H9 (cell line): ENCODE measurements around the gene SLC17A5. TPM values are rescaled to one million over a fixed set of nuclear protein-coding genes. Genes with fewer than 3 reads are reported as not detected.
A peak's percentile ranks its signal among the peaks of the same experiment; 100 is the strongest.

ENCODE experiments used
- DNase-seq: peaks from one replicate; pipeline ENCODE4 v3.0.0-alpha.2; 2017
- H2AFZ ChIP-seq: one replicate; pipeline ENCODE4 v1.6.1; 2013; ENCODE audit warnings: mild to moderate bottlenecking, low read length, control low read depth, moderate library complexity
- H2AK5ac ChIP-seq: 2 replicates; pipeline ENCODE4 v1.6.1; 2013; ENCODE audit warnings: low read length, control low read depth, mixed read lengths; ENCODE audit not compliant: insufficient read length
- H2BK120ac ChIP-seq: one replicate; pipeline ENCODE4 v1.6.1; 2013; ENCODE audit warnings: low read depth, mild to moderate bottlenecking, low read length, control low read depth, inconsistent platforms; ENCODE audit not compliant: poor library complexity, severe bottlenecking
- H2BK12ac ChIP-seq: 2 replicates; pipeline ENCODE4 v1.6.1; 2013; ENCODE audit warnings: low read length, control low read depth, mixed read lengths, low read depth; ENCODE audit not compliant: insufficient read length
- H2BK15ac ChIP-seq: 2 replicates; pipeline ENCODE4 v1.6.1; 2013; ENCODE audit warnings: low read depth, low read length, control low read depth
- H2BK20ac ChIP-seq: one replicate; pipeline ENCODE4 v1.6.1; 2013; ENCODE audit warnings: low read depth, mild to moderate bottlenecking, low read length, control low read depth, inconsistent platforms; ENCODE audit not compliant: poor library complexity, severe bottlenecking
- H2BK5ac ChIP-seq: 2 replicates; pipeline ENCODE4 v1.6.1; 2013; ENCODE audit warnings: low read length, control low read depth, mixed read lengths; ENCODE audit not compliant: insufficient read length
- H3K14ac ChIP-seq: 2 replicates; pipeline ENCODE4 v1.6.1; 2013; ENCODE audit warnings: low read length, control low read depth; ENCODE audit not compliant: insufficient read depth
- H3K18ac ChIP-seq: 2 replicates; pipeline ENCODE4 v1.6.1; 2013; ENCODE audit warnings: low read depth, mild to moderate bottlenecking, mixed read lengths, low read length, control low read depth; ENCODE audit not compliant: insufficient read length
- H3K23ac ChIP-seq: 2 replicates; pipeline ENCODE4 v1.6.1; 2013; ENCODE audit warnings: low read length, control low read depth, mixed read lengths, low read depth; ENCODE audit not compliant: insufficient read length
- H3K23me2 ChIP-seq: 2 replicates; pipeline ENCODE4 v1.6.1; 2013; ENCODE audit warnings: low read depth, mild to moderate bottlenecking, mixed read lengths, low read length, control low read depth; ENCODE audit not compliant: insufficient read length, poor library complexity, severe bottlenecking
- H3K27ac ChIP-seq: 2 replicates; pipeline ENCODE4 v1.5.1; 2013; ENCODE audit warnings: low read length, control low read depth, mixed read lengths, low read depth; ENCODE audit not compliant: insufficient read length
- H3K27me3 ChIP-seq: 2 replicates; pipeline ENCODE4 v1.6.1; 2013; ENCODE audit warnings: low read length, control low read depth, inconsistent platforms; ENCODE audit not compliant: insufficient read depth
- H3K4ac ChIP-seq: 2 replicates; pipeline ENCODE4 v1.6.1; 2013; ENCODE audit warnings: low read depth, mild to moderate bottlenecking, control low read depth, inconsistent platforms, low read length, moderate library complexity
- H3K4me1 ChIP-seq: 2 replicates; pipeline ENCODE4 v1.6.1; 2013; ENCODE audit warnings: low read length, control low read depth, inconsistent platforms; ENCODE audit not compliant: insufficient read depth
- H3K4me2 ChIP-seq: 2 replicates; pipeline ENCODE4 v1.6.1; 2013; ENCODE audit warnings: low read length, control low read depth, mixed read lengths; ENCODE audit not compliant: insufficient read length, insufficient read depth
- H3K56ac ChIP-seq: 2 replicates; pipeline ENCODE4 v1.6.1; 2013; ENCODE audit warnings: low read depth, mild to moderate bottlenecking, mixed read lengths, low read length, control low read depth; ENCODE audit not compliant: insufficient read length
- H3K79me1 ChIP-seq: 2 replicates; pipeline ENCODE4 v1.6.1; 2013; ENCODE audit warnings: low read depth, mild to moderate bottlenecking, moderate library complexity, low read length, control low read depth, inconsistent platforms; ENCODE audit not compliant: insufficient read depth, poor library complexity, severe bottlenecking
- H3K79me2 ChIP-seq: 2 replicates; pipeline ENCODE4 v1.6.1; 2013; ENCODE audit warnings: low read length, control low read depth, inconsistent platforms; ENCODE audit not compliant: insufficient read depth
- H3K9ac ChIP-seq: 2 replicates; pipeline ENCODE4 v1.6.1; 2013; ENCODE audit warnings: low read length, control low read depth, mixed read lengths; ENCODE audit not compliant: insufficient read length; ENCODE audit errors: extremely low read depth
- H3K9me3 ChIP-seq: one replicate; pipeline ENCODE4 v1.6.1; 2013; ENCODE audit warnings: low read depth, low read length, inconsistent platforms; ENCODE audit not compliant: control insufficient read depth
- H3T11ph ChIP-seq: one replicate; pipeline ENCODE4 v1.6.1; 2013; ENCODE audit warnings: mild to moderate bottlenecking, low read length, control low read depth, inconsistent platforms
- H4K20me1 ChIP-seq: one replicate; pipeline ENCODE4 v1.6.1; 2013; ENCODE audit not compliant: control insufficient read depth, insufficient read length, insufficient read depth
- H4K5ac ChIP-seq: 2 replicates; pipeline ENCODE4 v1.6.1; 2013; ENCODE audit warnings: low read depth, mild to moderate bottlenecking, mixed read lengths, low read length, control low read depth; ENCODE audit not compliant: insufficient read length
- H4K8ac ChIP-seq: replicated peaks from 2 replicates; pipeline ENCODE4 v1.6.1; 2013; ENCODE audit warnings: low read length, control low read depth, mixed read lengths, low read depth; ENCODE audit not compliant: insufficient read length
- H4K91ac ChIP-seq: 2 replicates; pipeline ENCODE4 v1.6.1; 2013; ENCODE audit warnings: low read depth, mild to moderate bottlenecking, moderate library complexity, mixed read lengths, low read length, control low read depth; ENCODE audit not compliant: insufficient read length
- H3K27ac Mint-ChIP-seq, 3 experiments: 2 replicates in 2 of 3; 3 replicates in 1 of 3; pipeline ENCODE4 v1.8.0; 2020 to 2021; ENCODE audit warnings: mixed read lengths in 3 of 3, mild to moderate bottlenecking in 1 of 3, moderate library complexity in 1 of 3
- H3K27me3 Mint-ChIP-seq: 2 replicates; pipeline ENCODE4 v1.8.0; 2021; ENCODE audit warnings: low read depth, mild to moderate bottlenecking, moderate library complexity, mixed read lengths
- H3K36me3 Mint-ChIP-seq, 3 experiments: 2 replicates in 2 of 3; 3 replicates in 1 of 3; pipeline ENCODE4 v1.8.0; 2020 to 2021; ENCODE audit warnings: low read depth in 3 of 3, mixed read lengths in 3 of 3; ENCODE audit not compliant: insufficient read depth in 1 of 3
- H3K4me1 Mint-ChIP-seq, 2 experiments: 2 replicates each; pipeline ENCODE4 v1.8.0; 2020; ENCODE audit warnings: mixed read lengths in 2 of 2
- H3K4me3 Mint-ChIP-seq, 2 experiments: 2 replicates in 1 of 2; 3 replicates in 1 of 2; pipeline ENCODE4 v1.8.0; 2020 to 2021; ENCODE audit warnings: mild to moderate bottlenecking in 2 of 2, mixed read lengths in 2 of 2, moderate library complexity in 1 of 2
- H3K9me3 Mint-ChIP-seq, 2 experiments: 2 replicates in 1 of 2; 3 replicates in 1 of 2; pipeline ENCODE4 v1.8.0; 2020; ENCODE audit warnings: mild to moderate bottlenecking in 2 of 2, mixed read lengths in 2 of 2, moderate library complexity in 1 of 2
- WGBS: extraction: QIAGEN DNeasy Blood & Tissue Kit; methylation state at CpG from one replicate; pipeline ENCODE4 v1.1.7; 2013; ENCODE audit warnings: missing lambda C conversion rate, low lambda C conversion rate, mixed read lengths; ENCODE audit not compliant: insufficient read length; ENCODE audit errors: extremely low coverage; 5-methylcytosine and 5-hydroxymethylcytosine counted together
- total RNA-seq: library from RNA; stranded (reverse); gene quantifications from 2 replicates; pipeline ENCODE4 v1.2.1, GENCODE V29; 2021
- TF ChIP-seq, protein P1 (sequence below): fragments of 200-600 bp; sonication (generic); conservative IDR thresholded peaks from 3 replicates; pipeline ENCODE4 v1.8.0; 2021; ENCODE audit warnings: antibody characterized with exemption, mild to moderate bottlenecking

SLC17A5 gene
- total RNA-seq, 1 experiment from 2014 or later: 8.9 TPM

DNA sequence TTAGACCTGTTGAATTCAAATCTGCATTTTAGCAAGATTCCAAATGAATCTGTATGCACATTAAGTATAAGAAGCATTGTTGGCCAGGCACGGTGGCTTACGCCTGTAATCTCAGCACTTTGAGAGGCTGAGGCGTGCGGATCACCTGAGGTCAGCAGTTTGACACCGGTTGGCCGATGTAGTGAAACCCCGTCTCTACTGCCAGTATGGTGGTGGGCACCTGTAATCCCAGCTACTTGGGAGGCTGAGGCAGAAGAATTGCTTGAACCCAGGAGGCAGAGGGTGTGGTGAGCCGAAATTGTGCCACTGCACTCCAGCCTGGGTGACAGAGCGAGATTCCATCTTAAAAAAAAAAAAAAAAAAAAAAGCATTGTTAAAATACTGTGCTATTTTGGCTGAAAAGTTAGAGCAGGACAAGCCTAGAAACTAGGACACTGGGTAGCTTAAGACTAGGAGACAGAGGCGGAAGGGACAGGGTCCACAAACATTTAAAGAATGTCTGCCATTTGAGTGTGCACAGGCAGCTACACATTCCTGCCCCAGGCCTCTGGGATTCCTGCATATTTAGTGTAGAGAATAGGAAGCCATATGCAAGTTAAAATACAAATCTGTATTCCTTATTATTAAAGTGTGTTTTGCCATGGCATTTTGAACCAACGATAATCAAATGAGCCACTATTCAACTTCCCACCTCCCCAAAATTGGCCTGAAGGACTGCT, 87.9 kb downstream of the SLC17A5 start:
- no peak overlapping the region for H2AFZ ChIP-seq
- Mint-ChIP-seq H3K4me1 (peaks cover 23 to 28% of the 10 kb centered on the region in 2 experiments), H3K27ac (peak overlapping the region; percentile 74 to 99 (median 90)), H3K27me3 (no peaks in the 10 kb centered on the region), H3K9me3 (no peaks in the 10 kb centered on the region; a peak in 1 of 5 replicates), H3K36me3 (no peaks in the 10 kb centered on the region), H3K4me3 (no peak overlapping the region; a peak in 1 of 5 replicates)
- no peak overlapping the region for H3K4me2 ChIP-seq
- H3K18ac ChIP-seq: peak overlapping the region; percentile 75
- H2BK12ac ChIP-seq: peak overlapping the region; percentile 93
- TF ChIP-seq, protein P1, sequence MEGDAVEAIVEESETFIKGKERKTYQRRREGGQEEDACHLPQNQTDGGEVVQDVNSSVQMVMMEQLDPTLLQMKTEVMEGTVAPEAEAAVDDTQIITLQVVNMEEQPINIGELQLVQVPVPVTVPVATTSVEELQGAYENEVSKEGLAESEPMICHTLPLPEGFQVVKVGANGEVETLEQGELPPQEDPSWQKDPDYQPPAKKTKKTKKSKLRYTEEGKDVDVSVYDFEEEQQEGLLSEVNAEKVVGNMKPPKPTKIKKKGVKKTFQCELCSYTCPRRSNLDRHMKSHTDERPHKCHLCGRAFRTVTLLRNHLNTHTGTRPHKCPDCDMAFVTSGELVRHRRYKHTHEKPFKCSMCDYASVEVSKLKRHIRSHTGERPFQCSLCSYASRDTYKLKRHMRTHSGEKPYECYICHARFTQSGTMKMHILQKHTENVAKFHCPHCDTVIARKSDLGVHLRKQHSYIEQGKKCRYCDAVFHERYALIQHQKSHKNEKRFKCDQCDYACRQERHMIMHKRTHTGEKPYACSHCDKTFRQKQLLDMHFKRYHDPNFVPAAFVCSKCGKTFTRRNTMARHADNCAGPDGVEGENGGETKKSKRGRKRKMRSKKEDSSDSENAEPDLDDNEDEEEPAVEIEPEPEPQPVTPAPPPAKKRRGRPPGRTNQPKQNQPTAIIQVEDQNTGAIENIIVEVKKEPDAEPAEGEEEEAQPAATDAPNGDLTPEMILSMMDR: no peak
- H2BK5ac ChIP-seq: no peak overlapping the region
- no peaks in the 10 kb centered on the region for H3K27me3 ChIP-seq
- peak; percentile 79 for DNase-seq
- H3K79me2 ChIP-seq: no peaks in the 10 kb centered on the region
- H3K9me3 ChIP-seq: no peaks in the 10 kb centered on the region
- peak overlapping the region; percentile 49 for H2BK120ac ChIP-seq
- H3K4me1 ChIP-seq: peaks cover 6% of the 10 kb centered on the region
- H3K14ac ChIP-seq: no peak overlapping the region
- H3T11ph ChIP-seq: peak overlapping the region; percentile 46
- H4K91ac ChIP-seq: peak overlapping the region; percentile 67
- no peak overlapping the region for H4K8ac ChIP-seq
- H3K23ac ChIP-seq: no peak overlapping the region
- H4K20me1 ChIP-seq: no peaks in the 10 kb centered on the region
- peak overlapping the region; percentile 91 for H2AK5ac ChIP-seq
- H3K79me1 ChIP-seq: no peaks in the 10 kb centered on the region
- H3K4ac ChIP-seq: no peak overlapping the region
- H4K5ac ChIP-seq: no peak overlapping the region
- no peak overlapping the region for H2BK15ac ChIP-seq
- no peaks in the 10 kb centered on the region for H3K23me2 ChIP-seq
- H2BK20ac ChIP-seq: no peak overlapping the region
- WGBS: no CpG with 5 or more reads among the region's 11 CpGs
- peak overlapping the region; percentile 90 for H3K27ac ChIP-seq
- H3K56ac ChIP-seq: no peak overlapping the region
- no peak overlapping the region for H3K9ac ChIP-seq
